Measurements from ENCODE around the gene MBD5.
"Not testable (repeated sequence)": the region's sequence is repeated elsewhere in the genome, so short reads cannot be mapped to it uniquely, and the experiment has no call there.

The MBD5 gene
- total RNA-seq: 34.6 to 37.5 reads per million in 2 donors

DNA sequence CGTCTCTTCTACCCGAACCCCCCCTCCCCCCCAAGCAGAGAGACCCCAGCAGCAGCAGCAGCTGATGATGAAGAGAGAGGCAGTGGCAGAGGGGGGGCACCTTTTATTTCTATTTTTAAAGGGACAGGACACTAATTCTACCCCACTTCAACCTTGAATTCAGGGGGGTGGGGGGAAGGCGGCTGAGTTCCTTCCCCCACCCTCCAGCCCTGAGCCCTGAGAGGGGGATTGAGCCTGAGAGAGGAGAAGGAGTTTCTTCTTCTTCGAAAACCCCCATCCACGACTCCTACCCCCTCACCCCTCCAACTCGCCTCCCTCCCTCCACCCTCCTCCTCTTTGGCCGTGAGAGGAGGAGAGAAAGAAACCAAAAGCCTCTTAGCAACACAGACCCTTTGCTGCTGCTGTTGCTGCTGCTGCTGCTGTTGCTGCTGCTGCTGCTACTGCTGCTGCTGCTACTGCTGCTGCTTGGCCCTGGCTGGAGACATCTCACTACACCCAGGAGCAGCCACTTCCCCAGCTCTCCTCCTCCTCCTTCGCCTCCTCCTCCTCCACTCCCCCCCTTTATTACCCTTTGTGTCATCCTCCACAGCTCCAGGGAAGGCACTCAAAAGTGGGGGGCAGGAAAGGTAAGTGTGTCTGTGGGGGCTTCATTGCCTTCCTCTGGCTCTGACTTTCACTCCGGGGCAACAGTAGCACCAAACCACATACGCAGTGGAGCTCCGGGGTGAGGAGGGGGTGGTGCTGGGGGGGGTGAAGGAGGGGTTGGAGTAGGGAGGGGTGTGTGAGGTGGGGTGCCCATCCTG lies at the start of gene MBD5:
Gene MBD5, plus strand, starts transcription at position 33 of the 803 bp plus-strand sequence.
- DNase-seq: peak; percentile 27 to 84 (median 49)

DNA sequence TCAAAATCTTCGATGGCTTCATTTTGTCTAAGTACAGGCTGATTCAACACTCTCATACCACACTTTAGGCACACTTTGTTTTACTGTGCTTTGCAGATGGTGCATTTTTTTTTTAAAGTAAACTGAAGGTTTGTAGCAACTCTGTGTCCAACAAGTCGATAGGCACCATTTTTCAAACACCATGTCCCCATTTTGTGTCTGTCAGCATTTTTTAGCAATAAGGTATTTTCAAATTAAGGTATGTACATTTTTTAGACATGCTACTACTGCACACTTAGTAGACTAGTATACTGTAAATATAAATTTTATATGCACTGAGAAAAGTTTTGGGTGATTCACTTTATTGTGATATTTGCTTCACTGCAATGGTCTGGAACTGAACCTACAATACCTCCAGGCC lies 44.8 kb upstream of the MBD5 start:
- DNase-seq: no peak

DNA sequence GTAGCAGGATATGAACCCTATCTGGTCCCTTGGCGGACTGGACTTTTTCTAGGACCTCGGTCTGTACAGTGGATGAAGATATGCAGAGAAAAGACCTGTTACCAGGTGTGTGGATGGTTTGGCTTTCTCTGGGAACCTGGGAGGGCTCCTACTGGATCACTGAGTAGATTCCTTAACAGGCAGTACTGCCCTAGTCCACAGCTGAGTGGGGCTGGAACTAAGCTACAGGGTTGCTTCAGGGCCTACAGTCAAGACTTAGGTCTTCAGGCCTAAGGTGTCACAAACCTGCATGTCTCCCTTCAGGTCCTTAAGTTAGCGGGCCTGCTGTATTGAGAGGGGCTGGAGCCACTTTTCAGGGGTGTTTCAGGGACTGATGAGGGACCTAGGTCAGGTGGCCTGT lies 43.2 kb upstream of the MBD5 start:
- no peak for DNase-seq

DNA sequence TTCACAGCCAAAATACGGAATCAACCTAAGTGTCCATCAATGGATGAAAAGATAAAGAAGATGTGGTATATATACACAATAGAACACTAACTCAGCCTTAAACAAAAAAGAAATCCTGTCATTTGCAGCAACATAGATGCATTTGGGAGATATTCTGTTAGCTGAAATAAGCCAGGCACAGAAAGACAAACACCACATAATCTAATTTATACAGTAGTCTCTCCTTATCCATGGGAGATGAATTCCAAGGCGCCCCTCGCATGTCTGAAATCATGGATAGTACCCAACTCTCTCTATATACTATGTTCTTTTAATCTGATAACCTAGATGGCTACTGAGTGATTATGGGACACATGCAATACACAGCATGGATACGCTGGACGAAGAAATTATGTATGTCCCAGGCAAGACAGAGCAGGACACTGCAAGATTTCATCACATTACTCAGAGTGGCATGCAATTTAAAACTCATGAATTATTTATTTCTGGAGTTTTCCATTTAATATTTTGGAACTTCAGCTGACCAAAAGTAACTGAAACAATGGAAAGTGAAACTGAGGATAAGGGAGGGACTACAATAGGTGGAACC lies 39.9 kb upstream of the MBD5 start:
- DNase-seq: no peak

DNA sequence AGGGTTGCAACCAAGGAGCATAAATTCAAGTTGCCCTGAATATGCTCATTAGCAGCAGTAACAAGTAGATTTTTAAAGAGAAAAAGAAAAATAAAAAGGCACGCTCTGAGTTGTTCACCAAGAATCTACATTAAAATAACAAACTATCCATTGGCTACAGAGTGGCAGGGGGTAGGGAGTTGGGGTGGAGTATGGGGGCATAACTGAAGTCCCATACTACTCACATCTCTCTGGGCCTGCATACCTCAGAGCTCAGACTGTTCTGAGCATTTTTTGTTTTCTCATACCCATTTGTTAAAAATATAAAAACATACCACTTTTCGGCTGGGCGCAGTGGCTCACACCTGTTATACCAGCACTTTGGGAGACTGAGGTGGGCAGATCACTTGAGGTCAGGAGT lies 31.8 kb upstream of the MBD5 start:
- DNase-seq: no peak

DNA sequence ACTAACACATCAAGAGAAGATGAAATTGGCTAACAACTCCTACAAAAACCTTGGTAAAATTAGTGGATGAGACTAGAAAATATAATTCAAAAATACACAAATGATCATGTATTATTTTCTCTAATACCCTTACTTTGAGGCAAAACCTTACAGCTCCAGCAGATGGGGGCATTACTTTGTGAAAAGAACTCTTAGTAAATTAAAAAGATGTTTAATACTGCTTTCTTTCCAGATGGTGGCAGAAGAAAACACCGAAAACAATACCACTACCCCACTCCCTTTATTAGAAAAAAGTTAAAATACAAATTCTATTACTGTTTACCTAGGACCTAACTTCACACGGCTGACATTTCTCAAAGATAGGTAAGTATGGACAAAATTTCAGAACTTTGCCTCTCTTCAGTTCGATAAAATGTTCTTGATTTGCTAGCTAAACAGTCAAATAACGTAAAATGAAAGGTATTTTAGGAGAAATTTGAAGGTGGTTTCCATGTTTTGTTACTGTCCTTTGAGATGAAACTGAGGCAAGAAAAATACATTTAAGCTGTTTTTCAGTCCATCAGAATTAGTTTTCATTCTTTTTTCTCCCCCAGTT lies 31.0 kb upstream of the MBD5 start:
- peak in 2 of 5 experiments; percentile 19 to 50 for DNase-seq

DNA sequence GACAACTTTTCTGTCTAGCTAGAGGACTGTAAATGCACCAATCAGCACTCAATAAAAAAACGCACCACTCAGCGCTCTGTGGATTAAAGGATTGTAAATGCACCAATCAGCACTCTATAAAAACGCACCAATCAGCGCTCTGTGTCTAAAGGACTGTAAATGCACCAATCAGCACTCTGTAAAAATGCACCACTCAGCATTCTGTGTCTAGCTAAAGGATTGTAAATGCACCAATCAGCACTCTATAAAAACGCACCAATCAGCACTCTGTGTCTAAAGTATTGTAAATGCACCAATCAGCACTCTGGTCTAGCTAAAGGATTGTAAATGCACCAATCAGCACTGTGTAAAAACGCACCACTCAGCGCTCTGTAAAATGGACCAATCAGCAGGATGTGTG lies 25.9 kb upstream of the MBD5 start:
- not testable (repeated sequence) for DNase-seq

DNA sequence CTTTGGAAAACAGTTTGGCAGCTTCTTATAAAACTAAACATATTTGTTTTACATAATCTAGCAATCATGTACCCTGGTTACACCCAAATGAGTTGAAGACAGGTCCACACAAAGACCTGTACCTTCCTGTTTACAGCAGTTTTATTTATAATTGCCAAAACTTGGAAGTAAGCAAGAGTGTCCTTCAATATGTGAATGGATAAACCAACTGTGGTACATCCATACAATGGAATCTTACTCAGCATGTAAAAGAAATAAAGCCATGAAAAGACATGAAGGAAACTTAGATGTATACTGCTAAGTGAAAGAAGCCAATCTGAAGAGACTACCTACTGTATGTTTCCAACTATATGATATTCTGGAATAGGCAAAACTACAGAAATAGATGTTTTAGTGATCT lies 24.1 kb upstream of the MBD5 start:
- DNase-seq: no peak

DNA sequence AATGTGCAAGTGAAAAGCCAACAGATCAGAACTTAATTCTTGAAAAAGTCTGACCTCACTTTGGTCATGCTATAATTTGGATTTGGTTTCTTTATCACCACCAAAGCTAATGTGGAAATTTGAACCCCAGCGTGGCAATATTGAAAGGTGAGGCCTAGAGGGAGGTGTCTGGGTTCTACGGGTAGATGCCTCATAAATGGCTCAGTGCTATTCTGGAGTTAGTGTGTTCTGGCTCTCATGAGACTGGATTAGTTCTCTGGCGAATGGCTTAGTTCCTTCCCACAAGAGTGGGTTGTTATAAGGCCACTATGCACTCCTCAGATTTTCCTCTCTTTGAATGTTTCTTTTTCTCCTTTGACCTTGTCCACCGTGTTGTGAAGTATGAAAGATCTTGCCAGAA lies 22.7 kb upstream of the MBD5 start:
- no peak for DNase-seq

DNA sequence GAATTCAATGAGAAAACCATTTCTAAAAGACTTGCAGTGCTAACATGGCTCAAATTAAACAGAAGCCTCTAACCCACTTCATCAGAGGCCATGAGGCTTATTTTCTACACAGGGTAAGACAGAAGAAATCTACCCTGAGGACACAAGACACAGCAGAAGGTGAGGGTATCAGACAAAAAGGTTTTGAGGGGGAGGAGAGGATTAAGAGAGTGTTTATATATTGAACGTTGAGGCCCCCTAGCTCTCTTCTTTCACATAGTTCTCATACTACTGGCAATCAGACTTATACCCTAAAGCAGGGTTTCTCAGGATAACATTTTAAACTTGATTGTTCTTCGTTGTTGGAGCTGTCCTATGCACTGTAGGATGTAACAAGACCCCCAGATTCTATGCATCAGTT lies 21.8 kb upstream of the MBD5 start:
- DNase-seq: no peak

DNA sequence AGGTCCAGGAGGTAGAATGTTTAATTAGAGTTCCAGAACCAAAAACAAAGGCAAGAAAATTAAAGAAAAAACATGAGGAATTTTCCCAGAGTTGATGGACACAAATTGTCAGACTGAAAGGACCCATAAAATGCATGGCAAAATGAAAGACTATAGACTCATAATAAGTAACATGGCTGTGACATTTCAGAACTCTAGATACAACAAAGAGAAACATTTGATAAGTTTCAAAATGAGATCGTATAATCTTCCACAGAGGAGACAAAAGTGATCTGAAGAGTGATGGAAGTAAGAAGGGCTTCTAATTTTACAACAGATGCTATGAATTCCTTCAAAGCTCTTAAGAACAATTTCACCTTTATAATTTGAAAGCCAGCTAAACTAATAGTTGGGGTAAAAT lies 20.8 kb upstream of the MBD5 start:
- DNase-seq: no peak

DNA sequence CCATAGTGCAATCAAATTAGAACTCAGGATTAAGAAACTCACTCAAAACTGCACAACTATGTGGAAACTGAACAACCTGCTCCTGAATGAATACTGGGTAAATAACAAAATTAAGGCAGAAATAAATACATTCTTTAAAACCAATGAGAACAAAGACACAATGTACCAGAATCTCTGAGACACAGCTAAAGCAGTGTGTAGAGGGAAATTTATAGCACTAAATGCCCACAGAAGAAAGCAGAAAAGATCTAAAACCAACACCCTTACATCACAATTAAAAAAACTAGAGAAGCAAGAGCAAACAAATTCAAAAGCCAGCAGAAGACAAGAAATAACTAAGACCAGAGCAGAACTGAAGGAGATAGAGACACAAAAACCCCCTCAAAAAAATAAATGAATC lies 18.5 kb upstream of the MBD5 start:
- DNase-seq: not testable (repeated sequence)

DNA sequence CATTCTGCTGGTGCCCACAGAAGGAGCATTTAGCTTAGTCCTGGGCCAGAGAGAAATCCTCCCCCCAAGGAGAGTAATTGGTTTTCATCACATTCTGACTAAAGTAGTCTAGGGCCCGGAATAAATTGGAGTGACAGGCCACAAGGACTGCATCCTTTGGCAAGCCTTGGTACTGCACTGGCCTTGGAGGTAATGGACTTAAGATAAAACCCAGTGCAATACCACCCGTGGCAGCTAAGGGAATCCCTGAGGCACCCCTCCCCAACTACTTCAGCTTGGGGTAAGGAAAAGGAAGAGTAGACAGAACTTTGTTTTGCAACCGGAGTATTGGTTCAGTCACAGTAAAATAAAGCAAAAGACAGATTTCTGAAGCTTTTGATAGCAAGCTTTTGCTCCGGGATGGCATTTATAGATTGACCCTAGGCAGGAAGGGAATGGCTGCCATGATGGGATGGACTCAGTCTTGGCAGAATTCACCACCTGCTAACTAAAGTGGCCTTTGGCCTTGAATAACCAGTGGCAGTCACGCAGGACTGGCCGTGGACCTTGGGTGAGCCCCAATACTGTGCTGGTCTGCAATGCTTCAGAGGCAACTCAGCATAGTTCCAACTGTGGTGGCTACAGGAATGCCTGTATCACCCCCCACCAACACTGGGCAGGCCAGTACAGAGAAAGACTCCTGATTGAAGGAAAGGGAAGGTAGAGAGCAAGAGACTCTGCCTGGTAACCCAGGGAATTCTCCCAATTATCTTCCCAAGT lies 14.5 kb upstream of the MBD5 start:
- DNase-seq: no peak

DNA sequence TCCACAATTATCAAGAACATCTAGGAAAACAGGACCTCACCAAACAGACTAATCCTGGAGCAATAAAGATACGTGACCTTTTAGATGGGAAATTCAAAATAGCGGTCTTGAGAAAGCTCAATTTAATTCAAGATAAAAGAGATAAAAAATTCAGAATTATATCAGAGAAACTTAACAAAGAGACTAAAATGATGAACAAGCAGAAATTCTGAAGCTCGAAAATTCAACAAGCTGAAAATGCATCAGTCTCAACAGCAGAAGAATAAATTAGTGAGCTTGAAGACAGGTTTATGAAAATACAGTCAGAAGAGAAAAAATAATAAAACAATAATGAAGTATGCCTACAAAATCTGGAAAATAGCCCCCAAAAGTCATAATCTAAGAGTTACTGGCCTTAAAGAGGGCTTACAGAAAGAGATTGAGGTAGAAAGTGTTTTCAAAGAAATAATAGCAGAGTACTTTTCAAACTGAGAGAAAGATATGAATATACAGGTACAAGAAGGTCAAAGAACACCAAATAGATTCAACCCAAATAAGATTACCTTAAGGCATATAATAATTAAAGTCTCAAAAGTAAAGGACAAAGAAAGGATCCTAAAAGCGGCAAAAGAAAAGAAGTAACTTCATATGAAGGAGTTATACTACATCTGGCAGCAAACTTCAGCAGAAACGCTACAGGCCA lies 13.5 kb upstream of the MBD5 start:
- DNase-seq: no peak

DNA sequence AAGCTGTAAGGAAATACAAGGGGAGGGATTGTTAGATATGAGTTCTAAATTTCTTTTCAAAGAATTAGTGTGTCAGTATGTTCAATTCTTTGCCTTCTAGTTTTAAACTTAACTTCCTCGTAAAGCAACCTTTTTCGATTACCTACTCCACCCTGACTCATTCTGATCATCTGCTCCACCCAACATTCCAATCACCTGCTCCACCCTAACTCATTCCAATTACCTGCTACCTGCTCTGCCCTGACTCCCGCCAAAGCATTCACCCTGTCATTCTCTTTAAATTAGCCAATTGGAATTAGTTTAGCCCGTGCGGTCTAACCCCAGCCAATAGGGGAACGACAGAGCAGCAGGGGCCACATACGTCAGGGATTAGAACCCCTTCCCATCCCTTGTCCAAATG lies 12.5 kb upstream of the MBD5 start:
- not testable (repeated sequence) for DNase-seq

DNA sequence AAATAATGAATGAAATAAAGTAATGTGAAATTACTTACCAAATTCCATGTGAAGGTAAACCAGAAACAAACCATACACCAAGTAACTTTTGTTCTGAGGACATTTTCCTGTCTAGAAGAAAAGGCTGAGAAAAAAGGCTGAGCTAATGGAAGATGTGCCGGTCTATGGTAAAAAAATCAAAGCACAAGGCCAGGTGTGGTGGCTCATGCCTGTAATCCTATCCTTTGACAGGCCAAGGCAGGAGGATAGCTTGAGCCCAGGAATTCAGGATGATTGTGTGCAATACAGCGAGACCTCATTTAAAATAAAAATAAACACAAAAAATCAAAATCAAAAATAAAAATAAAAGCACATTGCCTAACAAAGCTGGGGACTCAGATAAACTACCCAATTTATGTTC lies 7.0 kb upstream of the MBD5 start:
- DNase-seq: no peak

DNA sequence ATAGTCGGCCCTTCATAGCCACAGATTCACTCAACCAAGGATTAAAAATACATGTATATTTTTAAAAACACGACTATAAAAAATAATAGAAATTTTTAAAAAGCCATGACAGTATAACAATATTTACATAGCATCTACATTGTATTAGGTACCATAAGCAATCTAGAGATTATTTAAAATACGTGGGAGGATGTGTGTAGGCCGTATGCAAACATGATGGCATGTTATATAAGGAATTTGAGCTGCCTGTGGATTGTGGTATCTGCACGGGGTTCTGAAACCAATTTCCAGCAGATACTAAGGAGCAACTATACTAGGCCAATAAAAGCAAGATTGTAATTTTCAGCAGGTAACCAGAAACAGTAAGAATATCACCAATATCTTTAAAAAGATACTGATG lies 6.3 kb upstream of the MBD5 start:
- DNase-seq: no peak

DNA sequence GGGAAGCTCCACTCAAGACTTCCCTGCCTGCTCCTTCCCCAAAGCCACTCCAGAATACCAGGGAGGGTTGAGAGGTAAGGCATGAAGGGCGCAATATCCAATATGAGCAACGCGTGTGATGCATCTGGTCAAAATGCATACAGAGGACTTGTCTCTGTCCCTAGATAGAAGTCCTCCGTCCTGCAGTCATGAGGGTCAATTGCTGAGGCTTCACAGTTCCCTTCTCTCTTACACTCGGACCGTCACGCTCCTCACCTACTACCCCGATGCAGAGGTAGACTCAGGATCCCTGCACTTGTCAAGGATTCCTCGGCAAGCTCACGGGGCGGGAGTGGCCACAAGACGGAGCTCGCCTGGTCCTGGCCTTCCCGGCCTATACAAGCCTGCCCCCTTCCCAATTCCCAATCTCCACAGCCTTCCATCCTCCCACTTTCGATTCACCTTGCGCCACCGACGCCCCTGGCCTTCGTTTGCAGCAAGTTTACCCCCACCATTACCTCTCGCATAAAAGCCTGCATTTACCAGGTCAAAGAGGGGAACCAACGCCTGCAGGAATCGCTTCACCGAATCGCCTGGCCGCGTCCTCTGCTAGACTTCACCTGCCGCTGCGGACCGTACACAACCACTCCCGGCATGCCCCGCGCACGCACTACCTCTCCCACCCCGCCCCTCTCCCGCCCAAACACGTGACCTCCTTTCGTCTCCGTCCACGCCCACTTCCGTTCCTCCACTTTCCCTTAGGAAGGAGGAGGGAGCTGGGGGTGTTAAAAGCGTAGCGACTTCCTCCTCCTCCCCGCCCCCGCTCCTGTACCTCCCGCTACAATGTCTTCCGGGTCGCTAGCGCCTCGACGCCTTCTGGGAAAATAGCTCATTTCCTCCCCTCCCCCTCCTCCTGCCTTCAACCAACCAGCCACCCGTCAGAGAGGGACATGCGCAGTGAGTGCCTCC lies 506 bp upstream of the MBD5 start, which contains the start of gene ORC4:
Gene ORC4, minus strand, starts transcription at position 627 of the 948 bp plus-strand sequence. CDS start 44,779 bp downstream, outside the sequence.
- peak; percentile 90 to 100 (median 96) for DNase-seq

DNA sequence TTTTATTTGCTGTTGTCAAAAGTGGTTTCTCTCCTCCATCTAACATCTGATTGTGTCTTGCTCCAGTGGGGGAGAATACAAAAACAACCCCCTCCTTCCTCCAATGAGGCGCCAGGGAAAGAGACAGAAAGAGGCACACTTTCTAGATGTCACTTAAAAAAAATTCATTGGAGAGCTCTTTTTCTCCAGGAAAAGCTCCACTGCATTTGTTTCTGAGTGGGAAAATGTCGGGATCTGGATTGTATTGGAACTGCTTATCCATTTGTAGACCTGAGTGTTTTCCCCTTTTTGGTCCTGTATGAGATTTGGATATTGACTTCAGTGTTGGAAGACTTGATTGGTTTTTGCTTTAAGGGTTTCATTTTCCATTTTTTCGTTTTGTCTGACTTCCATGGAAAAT lies 995 bp downstream of the MBD5 start:
- DNase-seq: peak in 1 of 5 experiments; percentile 1

DNA sequence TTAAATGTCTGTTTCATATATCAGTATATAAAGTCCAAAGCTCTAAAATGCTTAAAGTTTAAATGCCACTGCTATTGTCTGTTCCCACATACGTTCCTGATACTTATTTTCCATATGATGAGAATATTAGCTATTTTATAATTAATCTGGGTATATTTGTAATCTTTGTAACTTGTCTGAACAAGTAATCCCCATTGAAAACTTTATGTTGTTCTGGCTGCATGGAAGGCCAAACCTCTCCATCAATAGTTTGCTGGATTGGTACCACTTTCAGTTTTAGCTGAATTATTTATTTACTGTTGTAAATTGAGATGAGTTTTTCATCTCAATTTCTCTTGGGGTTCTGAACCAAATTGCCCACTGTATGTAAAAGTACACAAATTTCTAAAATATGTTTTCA lies 1.5 kb downstream of the MBD5 start:
- DNase-seq: peak in 1 of 5 experiments; percentile 17

DNA sequence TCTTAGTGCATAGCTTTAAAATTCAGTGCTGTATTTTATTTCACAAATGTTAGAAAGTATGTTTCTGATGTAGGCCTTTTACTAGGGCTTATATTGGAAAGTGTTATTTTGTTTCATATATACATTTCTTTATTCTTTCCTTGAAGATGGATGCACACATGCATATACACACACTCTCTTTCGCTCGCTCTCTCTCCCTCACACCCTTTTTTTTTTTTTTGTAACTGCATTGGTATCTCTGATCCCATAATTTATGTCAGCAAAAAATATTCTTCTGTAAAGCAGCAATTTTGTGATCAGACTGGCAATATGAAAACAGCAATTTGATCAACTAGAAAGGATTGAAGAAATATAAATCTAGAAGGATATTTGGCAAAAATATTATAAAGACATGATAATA lies 2.0 kb downstream of the MBD5 start:
- no peak for DNase-seq
